Ovary (tissue), 9 donors: ENCODE results near the gene HBQ1. TPM values are rescaled to one million over a fixed set of nuclear protein-coding genes. Genes with fewer than 3 reads are reported as not detected.
A peak's percentile ranks its signal among the peaks of the same experiment; 100 is the strongest.
"Not testable (repeated sequence)": the region's sequence is repeated elsewhere in the genome, so short reads cannot be mapped to it uniquely, and the experiment has no call there.

Source experiments
- DNase-seq, 5 donors: peaks; one replicate each; pipeline ENCODE4 v3.0.0-alpha.2; 2019 to 2020
- H3K27ac ChIP-seq, 2 donors: fragments of 200-600 bp; one replicate each; pipeline versions ENCODE4 v1.5.1 to v1.8.0; 2019 to 2022
- H3K27me3 ChIP-seq: fragments of 200-600 bp; one replicate; pipeline ENCODE4 v1.8.0; 2022
- H3K36me3 ChIP-seq: fragments of 200-600 bp; sonication (generic); one replicate; pipeline ENCODE4 v1.5.1; 2019
- H3K4me1 ChIP-seq: one replicate; pipeline ENCODE4 v1.8.1; 2013; ENCODE audit warnings: mild to moderate bottlenecking, moderate library complexity; ENCODE audit not compliant: insufficient read depth
- H3K4me3 ChIP-seq: fragments of 200-600 bp; sonication (generic); one replicate; pipeline ENCODE4 v1.5.1; 2017
- H3K9me3 ChIP-seq, 2 donors: fragments of 200-600 bp in 1 of 2; sonication (generic) in 1 of 2; one replicate each; pipeline versions ENCODE4 v1.5.1 to v1.8.1; 2013 to 2019; ENCODE audit warnings: mild to moderate bottlenecking in 1 of 2, moderate library complexity in 1 of 2
- CTCF ChIP-seq, 3 donors: fragments of 450-650 bp in 2 of 3; fragments of 200-600 bp in 1 of 3; IDR thresholded peaks; one replicate each; pipeline versions ENCODE4 v1.5.1 to v1.8.0; 2016 to 2022; ENCODE audit warnings: antibody characterized with exemption in 3 of 3, mild to moderate bottlenecking in 1 of 3
- EP300 ChIP-seq: sonication (generic); formaldehyde crosslinking; IDR thresholded peaks from one replicate; pipeline ENCODE4 v1.6.1; 2017; ENCODE audit warnings: antibody characterized with exemption
- POLR2A ChIP-seq: fragments of 450-650 bp; IDR thresholded peaks from one replicate; pipeline ENCODE4 v1.6.1; 2017; ENCODE audit warnings: antibody characterized with exemption, mild to moderate bottlenecking, moderate library complexity
- WGBS, 3 donors: extraction: QIAGEN DNeasy Blood & Tissue Kit in 1 of 3; methylation state at CpG; one replicate each; pipeline versions ENCODE4 v1.1.5 to v1.1.7; 2013 to 2017; 5-methylcytosine and 5-hydroxymethylcytosine counted together
- intact Hi-C, 4 donors: fragments of 100-400 bp; cut with DNase I; formaldehyde crosslinking; loops; one replicate each; pipeline versions ENCODE4 v1.11.0 to v1.15.1; 2022 to 2023
- polyA plus RNA-seq, 2 donors: library from polyadenylated mRNA; stranded (reverse); fragments of 200-250 nt in 1 of 2; fragments of 350-450 nt in 1 of 2; fragmentation: Illumina TruSeq in 1 of 2; extraction: RNeasy Lipid Tissue Mini Kit (QIAGEN cat#74804) in 1 of 2; gene quantifications; one replicate each; pipeline ENCODE4 v1.2.3, GENCODE V29; 2013 to 2014
- total RNA-seq, 7 donors: library from RNA; depleted of rRNA in 2 of 7; stranded (reverse); fragments of >200 nt in 2 of 7; fragmentation: NEBNext Ultra II Directional in 3 of 7; extraction: Animal tissue kit (Norgen Biotek cat#: 25700) in 3 of 7; gene quantifications; one replicate each; pipeline versions ENCODE4 v1.1.0 to v1.2.4, GENCODE V29; 2016 to 2023
- donor health status: DM: no; HTN: no; CAD: no; lungs with moderate emphysema.
- donor health status: DM: no; HTN: no; CAD: no.
- donor health status: Bipolar disorder and iron deficiency.
- donor health status: DM: yes; HTN: yes; CAD: no.
- donor health status: DM: no; HTN: no; CAD: no.
- donor health status: DM: yes; HTN: yes; CAD: no.

HBQ1 gene
- total and polyA plus RNA-seq, 9 donors = 0.29 TPM; not detected in 8

- no peaks in the 10 kb centered on the region for H3K27me3 ChIP-seq
- 72 to 74% (median 72%) methylated on average over 14 to 17 of the region's 17 CpGs for WGBS, 3 donors
- TF ChIP-seq POLR2A (no peak), EP300 (no peak), CTCF (IDR thresholded peaks at IDR 0.05) (no peak)
- H3K9me3 ChIP-seq = no peaks in the 10 kb centered on the region
- H3K36me3 ChIP-seq = no peaks in the 10 kb centered on the region
- no peak for DNase-seq
- H3K4me1 ChIP-seq = peaks cover 6% of the 10 kb centered on the region
- intact Hi-C loops = no loop called here
- no peak within 1 kb of the TSS for H3K27ac ChIP-seq
- H3K4me3 ChIP-seq = no peak within 1 kb of the TSS
Observed at GRCh38 chr16:152141-153128, 27.8 kb upstream of the HBQ1 start, which contains the start of gene HBZ. Gene HBZ, plus strand, starts transcription at chr16:152644. Its CDS starts 266 bp downstream, at chr16:152910.

- H3K4me3 ChIP-seq, DNase-seq, H3K27me3 ChIP-seq, H3K27ac ChIP-seq, H3K4me1 ChIP-seq, H3K36me3 ChIP-seq, H3K9me3 ChIP-seq, intact Hi-C loops: not testable (repeated sequence)
- WGBS, 3 donors = 66 to 76% (median 70%) methylated on average over 4 to 5 of the region's 6 CpGs
Observed at GRCh38 chr16:153129-153521, 27.1 kb upstream of the HBQ1 start.

- H3K27me3 ChIP-seq, H3K4me3 ChIP-seq, H3K27ac ChIP-seq, H3K9me3 ChIP-seq, DNase-seq, intact Hi-C loops, H3K4me1 ChIP-seq, H3K36me3 ChIP-seq: not testable (repeated sequence)
- WGBS, 3 donors = 0% methylated on average over 16 of the region's 74 CpGs; no CpG with 5 or more reads in 2 of the 3 donors
Observed at GRCh38 chr16:153550-154216, 26.6 kb upstream of the HBQ1 start.

GRCh38 chr16:154217-155030, 25.8 kb upstream of the HBQ1 start:
- H3K9me3 ChIP-seq = no peaks in the 10 kb centered on the region
- H3K4me1 ChIP-seq = peaks cover 6% of the 10 kb centered on the region
- WGBS, 3 donors = 0 to 1% (median 1%) methylated on average over 30 to 53 of the region's 59 CpGs
- no peaks in the 10 kb centered on the region for H3K27me3 ChIP-seq
- no peaks in the 10 kb centered on the region for H3K36me3 ChIP-seq
- TF ChIP-seq POLR2A (no peak), CTCF (IDR thresholded peaks at IDR 0.05) (no peak), EP300 (no peak)
- intact Hi-C loops = no loop called here
- DNase-seq = peak in 3 of 5 donors; percentile 40 to 66 (median 54)
- H3K4me3 ChIP-seq = peak overlapping the region; percentile 9
- no peak overlapping the region for H3K27ac ChIP-seq

GRCh38 chr16:155031-155398, 25.2 kb upstream of the HBQ1 start:
- Histone ChIP-seq H3K4me3 (no peak overlapping the region), H3K9me3 (no peaks in the 10 kb centered on the region), H3K27ac (no peak overlapping the region), H3K36me3 (no peaks in the 10 kb centered on the region), H3K27me3 (no peaks in the 10 kb centered on the region), H3K4me1 (peaks cover 6% of the 10 kb centered on the region)
- TF ChIP-seq CTCF (IDR thresholded peaks at IDR 0.05) = no peak
- no peak for TF ChIP-seq POLR2A
- TF ChIP-seq EP300 = no peak
- peak in 1 of 5 donors; percentile 17 for DNase-seq
- WGBS, 3 donors = 48 to 66% (median 54%) methylated on average over 7 of the region's 7 CpGs
- intact Hi-C loops = no loop called here
